Endodermal cell (in vitro differentiated cells): ENCODE results near the gene THSD7A. TPM values are rescaled to one million over a fixed set of nuclear protein-coding genes. Genes with fewer than 3 reads are reported as not detected.

ENCODE experiments used
- DNase-seq: peaks from one replicate; pipeline ENCODE4 v3.0.0-alpha.2; 2017
- H3K27ac ChIP-seq: 2 replicates; pipeline ENCODE4 v1.5.1; 2013; ENCODE audit warnings: mild to moderate bottlenecking, low read depth, low read length, moderate library complexity
- H3K27me3 ChIP-seq: 2 replicates; pipeline ENCODE4 v1.6.1; 2013; ENCODE audit warnings: mild to moderate bottlenecking, low read length, moderate library complexity; ENCODE audit not compliant: insufficient read depth, control insufficient read depth, poor library complexity, severe bottlenecking
- H3K36me3 ChIP-seq: 2 replicates; pipeline ENCODE4 v1.7.0; 2013; ENCODE audit warnings: mild to moderate bottlenecking, low read length, moderate library complexity; ENCODE audit not compliant: control insufficient read depth, insufficient read depth
- H3K4me1 ChIP-seq: one replicate; pipeline ENCODE4 v1.7.0; 2013; ENCODE audit warnings: low read length; ENCODE audit not compliant: control insufficient read depth, insufficient read depth
- H3K4me3 ChIP-seq: 2 replicates; pipeline ENCODE4 v1.5.1; 2013; ENCODE audit warnings: mild to moderate bottlenecking, low read length, moderate library complexity
- H3K9ac ChIP-seq: 2 replicates; pipeline ENCODE4 v1.6.1; 2013; ENCODE audit warnings: mild to moderate bottlenecking, low read length, moderate library complexity; ENCODE audit not compliant: poor library complexity, severe bottlenecking; ENCODE audit errors: extremely low read depth
- H3K9me3 ChIP-seq: 2 replicates; pipeline ENCODE4 v1.6.1; 2013; ENCODE audit warnings: mild to moderate bottlenecking, low read length, moderate library complexity; ENCODE audit not compliant: control insufficient read depth
- H3K27ac Mint-ChIP-seq: 2 replicates; pipeline ENCODE4 v1.8.0; 2020; ENCODE audit warnings: mixed read lengths
- H3K27me3 Mint-ChIP-seq: 2 replicates; pipeline ENCODE4 v1.8.0; 2021; ENCODE audit warnings: mild to moderate bottlenecking, mixed read lengths; ENCODE audit not compliant: insufficient read depth
- H3K36me3 Mint-ChIP-seq: 2 replicates; pipeline ENCODE4 v1.8.0; 2020; ENCODE audit warnings: low read depth, mixed read lengths
- H3K4me1 Mint-ChIP-seq: 2 replicates; pipeline ENCODE4 v1.8.0; 2020; ENCODE audit warnings: mixed read lengths
- H3K4me3 Mint-ChIP-seq: 2 replicates; pipeline ENCODE4 v1.8.0; 2020; ENCODE audit warnings: mild to moderate bottlenecking, moderate library complexity, mixed read lengths
- H3K9me3 Mint-ChIP-seq: 2 replicates; pipeline ENCODE4 v1.8.0; 2020; ENCODE audit warnings: mild to moderate bottlenecking, mixed read lengths
- WGBS, 2 experiments: methylation state at CpG; one replicate each; pipeline versions ENCODE4 v1.1.5 to v1.1.7; 2013; ENCODE audit warnings: missing lambda C conversion rate in 2 of 2, mixed read lengths in 1 of 2; ENCODE audit not compliant: insufficient coverage in 1 of 2, insufficient read length in 1 of 2; 5-methylcytosine and 5-hydroxymethylcytosine counted together
- total RNA-seq, 2 donors: library from RNA; stranded (reverse); fragmentation: NEBNext Ultra II Directional in 1 of 2; extraction: Animal tissue kit (Norgen Biotek cat#: 25700) in 1 of 2; gene quantifications; 2 replicates in 1 of 2; 3 replicates in 1 of 2; pipeline ENCODE4 v1.2.1, GENCODE V29; 2021
- TF ChIP-seq, protein P1 (sequence below): fragments of 200-600 bp; sonication (generic); conservative IDR thresholded peaks from 2 replicates; pipeline ENCODE4 v1.5.0; 2021; ENCODE audit warnings: antibody characterized with exemption, mild to moderate bottlenecking

The THSD7A gene
- total RNA-seq, 2 donors from 2014 or later: 0.73 to 1.3 TPM

DNA sequence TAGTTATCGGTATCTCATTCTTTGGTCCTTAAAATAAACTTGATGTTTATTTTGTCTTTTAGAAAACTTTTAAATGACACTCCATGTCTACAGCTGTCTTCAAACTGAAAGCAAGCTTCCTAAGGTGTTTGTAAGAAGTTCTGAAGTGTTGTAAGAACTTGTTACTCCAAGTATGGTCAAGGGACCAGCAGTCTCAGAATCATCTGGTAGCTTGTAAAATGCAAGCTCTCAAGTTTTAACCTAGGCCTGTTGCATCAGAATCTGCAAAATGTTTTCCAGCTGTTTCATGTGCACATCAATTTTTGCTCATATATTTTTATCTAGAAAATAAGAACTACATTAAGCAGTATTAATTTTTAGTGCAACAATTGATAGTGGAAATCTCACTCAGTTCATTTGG lies 104.1 kb downstream of the THSD7A start:
- H3K36me3 Mint-ChIP-seq: no peaks in the 10 kb centered on the region
- no CpG with 5 or more reads among the region's 1 CpG for WGBS, 2 experiments
- no peak overlapping the region for H3K4me3 Mint-ChIP-seq
- TF ChIP-seq, protein P1, sequence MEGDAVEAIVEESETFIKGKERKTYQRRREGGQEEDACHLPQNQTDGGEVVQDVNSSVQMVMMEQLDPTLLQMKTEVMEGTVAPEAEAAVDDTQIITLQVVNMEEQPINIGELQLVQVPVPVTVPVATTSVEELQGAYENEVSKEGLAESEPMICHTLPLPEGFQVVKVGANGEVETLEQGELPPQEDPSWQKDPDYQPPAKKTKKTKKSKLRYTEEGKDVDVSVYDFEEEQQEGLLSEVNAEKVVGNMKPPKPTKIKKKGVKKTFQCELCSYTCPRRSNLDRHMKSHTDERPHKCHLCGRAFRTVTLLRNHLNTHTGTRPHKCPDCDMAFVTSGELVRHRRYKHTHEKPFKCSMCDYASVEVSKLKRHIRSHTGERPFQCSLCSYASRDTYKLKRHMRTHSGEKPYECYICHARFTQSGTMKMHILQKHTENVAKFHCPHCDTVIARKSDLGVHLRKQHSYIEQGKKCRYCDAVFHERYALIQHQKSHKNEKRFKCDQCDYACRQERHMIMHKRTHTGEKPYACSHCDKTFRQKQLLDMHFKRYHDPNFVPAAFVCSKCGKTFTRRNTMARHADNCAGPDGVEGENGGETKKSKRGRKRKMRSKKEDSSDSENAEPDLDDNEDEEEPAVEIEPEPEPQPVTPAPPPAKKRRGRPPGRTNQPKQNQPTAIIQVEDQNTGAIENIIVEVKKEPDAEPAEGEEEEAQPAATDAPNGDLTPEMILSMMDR: no peak
- no peaks in the 10 kb centered on the region for H3K27me3 Mint-ChIP-seq
- H3K9me3 Mint-ChIP-seq: no peaks in the 10 kb centered on the region
- no peak overlapping the region for H3K27ac Mint-ChIP-seq
- Histone ChIP-seq H3K27me3 (no peaks in the 10 kb centered on the region), H3K4me1 (no peaks in the 10 kb centered on the region), H3K27ac (no peak overlapping the region), H3K9me3 (no peaks in the 10 kb centered on the region), H3K36me3 (no peaks in the 10 kb centered on the region), H3K9ac (no peak overlapping the region), H3K4me3 (no peak overlapping the region)
- no peaks in the 10 kb centered on the region for H3K4me1 Mint-ChIP-seq
- no peak for DNase-seq

DNA sequence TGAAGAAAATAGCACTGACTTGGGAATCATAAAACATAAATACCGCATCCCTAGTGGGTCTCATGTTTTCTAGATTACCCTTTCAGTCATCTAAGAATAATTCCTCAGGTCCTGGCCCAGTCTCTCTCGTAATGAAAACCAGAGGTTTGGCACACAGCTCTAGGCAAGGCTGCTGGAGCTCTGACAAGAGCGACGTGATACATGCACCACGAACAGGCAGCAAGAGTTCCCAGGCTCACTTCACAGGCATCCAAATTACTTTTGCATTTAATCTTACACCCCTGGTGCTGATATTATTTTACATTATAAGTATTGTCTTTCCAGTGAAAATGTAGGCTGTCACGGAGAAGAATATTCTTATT lies 105.2 kb downstream of the THSD7A start:
- Histone ChIP-seq H3K27me3 (no peaks in the 10 kb centered on the region), H3K4me3 (no peak overlapping the region), H3K9ac (no peak overlapping the region), H3K36me3 (no peaks in the 10 kb centered on the region), H3K9me3 (no peaks in the 10 kb centered on the region), H3K27ac (no peak overlapping the region), H3K4me1 (no peaks in the 10 kb centered on the region)
- H3K9me3 Mint-ChIP-seq: no peaks in the 10 kb centered on the region
- TF ChIP-seq, protein P1: no peak
- H3K4me3 Mint-ChIP-seq: no peak overlapping the region
- no peaks in the 10 kb centered on the region for H3K36me3 Mint-ChIP-seq
- H3K4me1 Mint-ChIP-seq: no peaks in the 10 kb centered on the region
- DNase-seq: no peak
- H3K27me3 Mint-ChIP-seq: no peaks in the 10 kb centered on the region
- no peak overlapping the region for H3K27ac Mint-ChIP-seq
- WGBS, 2 experiments: 85 to 97% methylated on average over 3 to 6 of the region's 6 CpGs

DNA sequence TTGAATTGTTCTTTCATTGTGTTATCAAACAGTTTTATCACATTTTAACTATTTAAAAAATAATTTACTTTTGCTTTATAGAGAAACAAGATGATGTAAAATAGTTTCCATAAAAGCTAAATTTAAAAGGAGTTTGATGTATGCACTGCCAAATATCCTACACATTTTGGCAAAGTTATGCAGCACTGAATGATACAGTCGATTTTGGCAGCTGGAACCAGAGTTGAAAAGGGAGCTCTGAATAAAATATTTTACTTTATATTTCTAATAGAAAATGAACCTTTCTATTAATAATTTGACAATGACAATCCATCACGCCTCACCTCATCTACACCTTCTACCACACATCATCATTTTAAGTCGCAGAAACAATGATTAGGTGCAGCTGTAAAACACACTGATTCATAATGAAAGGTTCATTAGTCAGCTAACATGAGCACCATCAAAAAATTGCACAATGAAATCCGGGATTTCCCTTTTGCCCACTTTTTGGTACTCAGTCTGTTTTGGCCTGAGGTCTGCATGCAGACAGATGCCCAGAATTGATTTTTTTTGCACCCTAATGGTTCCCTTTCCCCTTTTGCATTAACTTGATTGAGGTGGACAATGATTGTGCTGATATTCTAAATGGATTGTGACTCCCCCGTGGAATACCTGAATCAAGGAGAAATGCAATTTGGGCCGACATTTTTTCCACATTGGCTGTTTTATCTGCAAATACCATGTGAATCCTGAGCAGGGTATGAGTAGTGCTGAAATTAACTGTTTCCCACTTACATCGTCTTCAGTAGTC lies 105.8 kb downstream of the THSD7A start:
- no peak for DNase-seq
- Mint-ChIP-seq H3K4me1 (no peaks in the 10 kb centered on the region), H3K4me3 (no peak overlapping the region), H3K27ac (no peak overlapping the region), H3K36me3 (no peaks in the 10 kb centered on the region), H3K27me3 (no peaks in the 10 kb centered on the region), H3K9me3 (no peaks in the 10 kb centered on the region)
- no peaks in the 10 kb centered on the region for H3K27me3 ChIP-seq
- no peaks in the 10 kb centered on the region for H3K4me1 ChIP-seq
- no peak overlapping the region for H3K4me3 ChIP-seq
- no peak overlapping the region for H3K27ac ChIP-seq
- no peaks in the 10 kb centered on the region for H3K36me3 ChIP-seq
- H3K9me3 ChIP-seq: no peaks in the 10 kb centered on the region
- no peak overlapping the region for H3K9ac ChIP-seq
- WGBS, 2 experiments: 86 to 93% methylated on average over 5 to 7 of the region's 7 CpGs
- TF ChIP-seq, protein P1: no peak
